GM19324 (cell line): Measurements from ENCODE around the gene RUFY4.
"Not testable (repeated sequence)": the region's sequence is repeated elsewhere in the genome, so short reads cannot be mapped to it uniquely, and the experiment has no call there.

Experiments used
- ATAC-seq: cut with Tn5 transposase; IDR thresholded peaks from one replicate; pipeline ENCODE4 v1.9.1; 2021; ENCODE audit warnings: mild to moderate bottlenecking, moderate library complexity; ENCODE audit not compliant: unreplicated experiment, low FRiP score

RUFY4 gene

DNA sequence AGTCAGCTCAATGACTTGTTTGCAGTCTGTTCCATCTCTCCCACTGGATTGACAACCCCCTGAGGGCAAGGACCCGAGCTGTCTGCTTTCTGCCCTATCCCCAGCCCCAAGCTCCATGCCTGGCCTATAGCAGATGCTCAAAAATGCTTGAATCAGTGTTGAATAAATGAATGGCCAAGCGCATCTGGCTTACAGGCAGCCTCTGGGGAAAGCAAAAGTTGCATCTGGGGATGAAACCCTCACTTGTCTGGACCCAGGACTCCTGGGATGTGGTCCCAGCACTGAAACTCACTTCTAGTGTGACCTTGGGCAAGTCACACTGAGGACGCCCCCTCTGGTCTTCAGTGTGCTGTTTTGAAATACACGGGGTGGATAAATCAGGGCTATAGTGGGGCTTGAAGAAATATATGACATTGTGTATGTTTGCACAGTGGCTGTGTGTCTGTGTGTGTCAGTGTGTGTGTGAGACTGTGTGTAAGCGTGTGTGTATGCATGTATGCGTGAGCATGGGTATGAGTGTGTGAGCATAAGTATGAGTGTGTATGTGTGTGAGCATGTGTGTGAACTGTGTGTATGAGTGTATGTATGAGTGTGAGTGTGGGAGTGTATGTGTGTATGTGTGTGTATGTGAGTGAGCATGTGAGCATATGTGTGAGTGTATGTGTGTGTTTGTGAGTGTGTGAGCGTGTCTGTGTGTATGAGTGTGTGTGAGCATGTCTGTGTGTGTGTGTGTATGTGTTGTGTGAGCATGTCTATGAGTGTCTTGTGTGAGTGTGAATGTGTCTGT is 38.5 kb upstream of the RUFY4 start:
- no peak for ATAC-seq

DNA sequence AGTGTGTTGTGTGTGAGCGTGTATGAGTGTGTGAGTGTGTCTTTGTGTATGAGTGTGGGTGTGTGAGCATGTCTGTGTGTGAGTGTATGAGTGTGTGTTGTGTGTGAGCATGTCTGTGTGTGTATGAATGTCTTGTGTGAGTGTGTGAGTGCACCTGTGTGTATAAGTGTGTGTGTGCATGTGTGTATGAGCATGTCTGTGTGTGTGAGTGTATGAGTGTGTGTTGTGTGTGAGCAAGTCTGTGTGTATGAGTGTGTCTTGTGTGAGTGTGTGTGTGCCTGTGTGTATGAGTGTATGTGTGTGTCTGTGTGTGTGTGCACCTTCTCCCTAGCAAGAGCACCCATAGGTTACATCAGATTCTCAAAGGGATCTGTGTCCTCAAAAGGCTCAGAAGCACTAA is 37.8 kb upstream of the RUFY4 start:
- no peak for ATAC-seq

DNA sequence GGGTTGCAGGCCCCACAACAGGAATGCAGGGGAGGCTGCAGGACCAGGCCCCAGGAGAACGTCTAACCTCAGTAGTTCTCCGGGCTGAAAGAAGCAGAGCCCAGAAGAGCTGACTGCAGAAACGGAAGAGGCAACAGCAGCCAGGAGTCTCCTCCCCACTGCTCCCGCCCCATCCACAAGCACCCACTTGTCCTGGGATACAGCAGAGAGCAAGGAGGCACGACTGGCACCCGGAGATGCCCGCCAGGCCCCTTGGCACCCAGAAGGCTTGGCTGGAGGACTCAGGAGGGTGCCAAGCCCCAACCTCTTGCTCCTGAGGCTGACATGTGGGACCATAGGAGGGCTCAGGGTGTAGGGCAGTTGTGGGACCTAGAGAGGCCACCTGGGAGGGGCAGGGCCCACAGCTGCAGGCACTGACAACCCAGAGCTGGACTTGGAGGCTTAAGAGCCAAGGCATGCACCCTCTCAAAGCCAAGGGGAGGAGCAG is 37.2 kb upstream of the RUFY4 start:
- no peak for ATAC-seq

GRCh38 chr2:218032336-218033171 is 36.5 kb upstream of the RUFY4 start:
- ATAC-seq: no peak

GRCh38 chr2:218033208-218033589 is 35.9 kb upstream of the RUFY4 start:
- no peak for ATAC-seq

DNA sequence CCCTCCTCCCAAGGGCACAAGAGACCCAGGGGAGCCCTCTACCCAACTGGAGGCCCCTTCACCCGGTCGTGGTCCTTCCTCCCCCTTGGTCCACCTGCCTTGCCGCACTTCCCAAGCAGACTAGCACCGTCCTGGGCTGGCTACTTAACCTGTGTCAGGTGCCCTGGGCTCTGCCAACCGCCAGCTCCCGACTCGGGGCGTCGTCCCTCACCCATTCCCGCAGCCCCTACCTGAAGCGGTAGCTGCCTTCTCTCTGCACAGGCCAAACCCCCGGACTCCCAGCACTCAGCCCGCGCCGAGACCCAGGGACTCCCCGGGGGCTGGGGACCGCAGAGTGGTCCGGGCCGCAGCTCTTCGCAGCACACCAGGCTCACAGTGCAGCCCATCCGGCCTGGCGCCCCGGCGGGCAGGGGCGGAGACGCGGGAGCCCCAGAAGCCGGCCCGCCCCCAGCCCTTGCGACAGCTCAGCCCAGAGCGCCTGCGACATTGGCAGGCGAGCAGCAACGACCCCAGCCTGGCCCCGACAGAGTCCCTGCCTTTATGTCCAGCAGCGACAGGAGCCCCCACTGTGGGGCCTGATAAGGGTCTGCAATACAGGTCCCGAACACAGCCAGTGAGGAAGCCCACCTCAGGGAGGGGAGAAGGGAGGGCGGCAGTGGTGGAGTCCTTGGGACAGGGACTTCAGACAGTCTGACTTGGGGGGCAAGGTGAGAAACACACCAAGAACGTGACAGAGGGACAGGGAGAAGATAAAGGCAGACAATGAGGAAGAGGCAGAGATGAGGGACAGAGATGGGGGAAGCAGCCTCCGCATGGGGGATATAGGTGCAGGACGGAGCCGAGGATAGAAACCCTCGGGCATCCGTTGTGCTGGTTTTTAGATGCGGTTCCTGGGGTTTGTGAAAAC is 35.2 kb upstream of the RUFY4 start:
- ATAC-seq: no peak

DNA sequence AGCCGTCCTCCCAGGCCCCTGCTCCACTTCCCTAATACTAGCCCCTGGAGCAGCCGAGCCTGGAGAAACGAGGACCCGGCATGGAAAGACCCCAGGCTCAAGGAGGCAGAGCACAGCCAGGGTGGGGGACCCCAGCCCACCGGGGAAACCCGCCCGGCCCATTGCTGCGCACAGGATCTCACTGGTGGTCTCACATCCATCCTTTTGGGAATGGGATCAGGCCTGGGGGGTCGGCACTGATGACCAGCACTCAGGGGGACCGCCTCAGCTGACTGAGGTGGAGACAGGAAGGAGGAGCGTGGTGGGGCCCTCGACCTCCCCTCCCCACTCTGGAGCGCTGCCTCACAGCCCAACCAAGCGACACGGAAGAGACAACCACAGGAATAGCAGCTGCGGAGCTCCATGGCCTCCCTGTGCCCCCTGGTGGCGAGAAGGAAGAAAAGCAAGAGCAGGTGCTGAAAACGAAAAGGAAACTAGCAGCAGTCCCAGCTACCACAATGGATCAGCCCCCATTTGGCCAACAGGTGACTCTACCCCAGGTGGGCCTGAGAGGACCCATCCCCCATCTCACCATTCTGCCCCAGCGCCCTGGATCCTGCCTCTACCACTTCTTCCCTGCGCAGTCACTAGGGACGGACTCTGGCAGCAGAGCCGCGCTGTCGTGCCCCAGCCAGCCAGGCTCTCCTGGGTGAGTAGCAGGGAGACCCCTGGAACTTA is 34.4 kb upstream of the RUFY4 start:
- ATAC-seq: peak; percentile 69

GRCh38 chr2:218035463-218036100 is 33.5 kb upstream of the RUFY4 start:
- ATAC-seq: no peak

DNA sequence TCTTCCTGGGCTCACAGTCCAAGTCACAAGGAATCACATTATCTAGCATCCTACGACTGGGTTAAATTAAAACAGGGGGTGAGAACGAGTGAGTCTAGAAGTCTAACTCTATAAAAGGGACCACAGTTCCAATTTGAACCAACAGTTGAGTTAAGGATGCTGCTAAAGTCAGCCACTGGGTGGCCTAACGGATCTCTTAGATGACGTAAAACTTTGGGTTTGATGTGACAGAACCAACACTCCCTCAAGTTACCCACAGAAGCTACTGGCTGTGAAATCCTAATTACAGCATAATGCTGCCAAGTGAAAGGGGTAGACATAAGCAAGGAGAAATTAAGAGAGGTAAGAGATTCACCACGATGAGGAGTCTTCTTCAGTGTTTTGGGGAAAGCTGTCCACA is 32.7 kb upstream of the RUFY4 start:
- no peak for ATAC-seq

DNA sequence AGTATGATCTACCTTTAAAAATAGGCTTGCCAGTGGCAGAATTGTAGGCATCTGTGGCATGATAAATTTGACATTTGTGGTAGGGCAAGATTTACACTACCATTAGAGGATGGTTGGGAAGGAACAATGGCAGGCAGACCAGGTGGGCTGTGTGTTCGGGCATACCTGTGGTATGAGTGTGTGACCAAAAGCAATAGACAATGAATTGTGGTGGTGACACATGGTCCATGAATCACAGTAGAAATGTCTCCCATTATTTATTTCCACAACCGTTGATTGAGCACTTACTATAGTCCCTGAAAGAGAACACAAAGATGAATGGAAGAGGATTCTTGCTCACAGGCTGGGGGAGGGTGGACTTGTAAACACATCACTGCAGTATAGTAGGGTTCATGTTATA is 29.9 kb upstream of the RUFY4 start:
- ATAC-seq: no peak

DNA sequence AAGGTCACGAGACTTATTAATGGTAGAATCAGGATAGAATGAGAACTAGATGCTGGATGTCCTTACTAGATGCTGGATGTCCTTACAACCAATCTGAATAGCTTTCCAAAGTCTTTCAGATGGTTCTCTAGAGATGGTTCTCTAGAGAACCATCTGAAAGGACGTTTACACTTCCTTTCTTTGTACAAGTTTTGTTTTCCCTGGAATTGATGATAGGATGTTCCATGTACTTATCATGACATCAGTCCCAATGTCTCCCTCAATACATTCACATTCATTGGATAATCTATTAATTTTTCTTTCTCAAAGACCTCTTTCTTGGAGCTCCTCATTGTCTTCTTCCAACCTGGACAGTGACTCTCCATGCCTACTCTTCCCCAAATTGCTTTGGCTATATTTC is 28.2 kb upstream of the RUFY4 start:
- no peak for ATAC-seq

GRCh38 chr2:218041302-218042168 is 27.5 kb upstream of the RUFY4 start:
- ATAC-seq: no peak

GRCh38 chr2:218043100-218043499 is 26.0 kb upstream of the RUFY4 start:
- no peak for ATAC-seq

- ATAC-seq: no peak
Measured at GRCh38 chr2:218043701-218044109, 25.3 kb upstream of the RUFY4 start.

DNA sequence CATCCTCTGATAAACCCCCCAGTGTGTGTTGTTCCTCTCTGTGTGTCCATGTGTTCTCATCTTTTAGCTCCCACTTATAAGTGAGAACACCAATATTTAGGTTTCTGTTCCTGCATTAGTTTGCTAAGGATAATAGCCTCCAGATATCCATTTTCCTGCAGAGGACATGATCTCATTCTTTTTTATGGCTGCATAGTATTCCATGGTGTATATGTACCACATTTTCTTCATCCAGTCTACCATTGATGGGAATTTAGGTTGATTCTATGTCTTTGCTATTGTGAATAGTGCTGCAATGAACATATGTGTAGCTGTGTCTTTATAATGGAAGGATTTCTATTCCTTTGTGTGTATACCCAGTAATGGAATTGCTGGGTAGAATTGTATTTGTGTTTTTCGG is 24.5 kb upstream of the RUFY4 start:
- not testable (repeated sequence) for ATAC-seq

DNA sequence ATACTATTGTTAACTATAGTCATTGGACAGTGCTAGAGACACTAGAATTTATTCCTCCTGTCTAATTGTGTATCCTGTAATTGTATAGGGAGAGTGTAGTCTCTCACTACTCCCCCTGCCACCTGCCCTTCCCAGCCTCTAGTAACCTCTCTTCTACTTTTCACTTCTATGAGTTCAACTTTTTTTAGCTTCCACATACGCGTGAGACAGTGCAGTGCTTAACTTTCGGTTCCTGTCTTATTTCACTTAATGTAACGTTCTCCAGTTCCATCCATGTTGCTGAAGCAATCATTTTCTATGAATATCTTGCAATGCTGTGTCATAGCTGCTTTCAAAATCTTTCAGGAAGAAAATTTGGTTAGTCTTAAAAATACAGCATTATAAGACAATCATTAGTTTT is 22.8 kb upstream of the RUFY4 start:
- ATAC-seq: peak; percentile 81

DNA sequence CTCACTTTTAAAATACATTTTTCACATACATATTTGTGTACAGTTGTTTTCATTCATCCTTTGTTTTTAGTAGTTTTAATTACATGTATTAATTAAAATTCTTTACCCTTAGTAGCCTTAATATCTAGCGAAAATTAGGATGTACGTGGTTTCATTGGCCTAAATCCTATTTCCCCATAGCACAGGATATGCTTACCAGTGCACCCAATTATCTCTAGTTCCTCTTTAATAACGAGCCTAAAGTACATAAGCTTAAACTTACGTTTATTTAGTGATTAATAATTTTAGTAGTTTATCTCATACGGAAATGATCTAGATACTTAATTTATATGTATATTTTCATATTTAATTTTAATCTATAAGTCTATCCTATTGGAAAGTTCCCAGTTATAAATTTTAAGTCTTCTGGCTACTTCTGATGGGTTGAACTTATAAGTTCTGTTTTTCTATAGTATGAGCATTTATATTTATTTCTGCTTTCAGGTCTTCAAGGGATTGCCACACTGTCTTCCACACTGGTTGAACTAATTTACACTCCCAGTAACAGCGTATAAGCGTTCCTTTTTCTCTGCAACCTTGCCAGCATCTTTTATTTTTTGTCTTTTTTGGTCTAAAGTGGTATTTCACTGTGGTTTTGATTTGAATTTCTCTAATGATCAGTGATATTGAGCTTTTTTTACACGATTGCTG is 21.4 kb upstream of the RUFY4 start:
- ATAC-seq: no peak

DNA sequence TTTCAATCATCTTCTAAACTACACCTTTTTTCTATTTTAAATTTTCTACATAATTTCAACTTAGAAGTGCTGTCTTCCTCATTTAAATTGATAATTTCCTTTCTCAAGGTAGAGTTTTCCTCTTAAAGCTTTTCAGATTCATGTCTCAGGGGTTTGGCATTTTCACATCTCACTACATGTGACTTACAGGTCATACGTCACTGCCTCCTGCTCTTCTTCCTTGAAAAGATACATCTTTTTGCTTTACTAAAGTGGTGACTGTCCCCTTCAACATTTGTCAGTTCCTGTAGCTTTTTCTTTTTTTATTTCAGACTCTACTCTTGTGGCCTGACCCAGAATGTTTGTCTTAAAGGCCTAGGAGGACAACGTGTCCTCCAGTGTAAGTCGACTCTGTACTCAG is 17.1 kb upstream of the RUFY4 start:
- no peak for ATAC-seq
